NT2/D1 (cell line): Measurements from ENCODE around the gene NRL.

Source experiments
- SUZ12 ChIP-seq: IDR thresholded peaks from 2 replicates; pipeline ENCODE4 v1.6.1; 2011; ENCODE audit not compliant: insufficient read length, insufficient read depth; ENCODE audit errors: extremely low read depth
- YY1 ChIP-seq: IDR thresholded peaks from 2 replicates; pipeline ENCODE4 v1.6.1; 2011; ENCODE audit not compliant: insufficient read length, insufficient read depth
- ZNF274 ChIP-seq: IDR thresholded peaks from 2 replicates; pipeline ENCODE4 v1.6.1; 2011; ENCODE audit warnings: mild to moderate bottlenecking, low read depth, low read length

DNA sequence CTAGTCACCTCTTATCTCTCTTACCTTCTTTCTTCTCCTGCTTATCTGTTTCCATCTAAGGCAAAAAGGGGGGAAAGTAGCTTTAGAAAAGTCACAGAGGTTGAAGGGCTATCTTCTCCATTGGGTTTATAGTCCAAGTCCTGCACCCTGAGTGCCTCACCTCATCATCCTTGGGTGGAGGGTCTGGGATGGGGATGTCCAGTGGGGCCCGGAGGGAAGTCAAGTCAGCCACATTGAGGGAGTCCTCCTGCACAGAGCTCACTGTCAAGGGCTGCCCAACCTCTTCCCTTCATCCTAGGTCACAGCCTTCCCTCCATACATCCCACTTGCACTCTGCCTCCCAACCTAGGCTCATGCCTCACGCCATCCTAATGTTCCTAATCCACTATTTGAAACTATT lies 30.5 kb upstream of the NRL start:
- TF ChIP-seq ZNF274: no peak
- no peak for TF ChIP-seq YY1
- no peak for TF ChIP-seq SUZ12
